GM12872 (cell line): ENCODE results near the gene M1AP.

ENCODE experiments used
- TF ChIP-seq, protein P1 (sequence below): IDR thresholded peaks from 3 replicates; pipeline ENCODE4 v1.5.1; 2011; ENCODE audit warnings: low read depth, mild to moderate bottlenecking, low read length, moderate library complexity; ENCODE audit not compliant: insufficient read depth

M1AP gene

DNA sequence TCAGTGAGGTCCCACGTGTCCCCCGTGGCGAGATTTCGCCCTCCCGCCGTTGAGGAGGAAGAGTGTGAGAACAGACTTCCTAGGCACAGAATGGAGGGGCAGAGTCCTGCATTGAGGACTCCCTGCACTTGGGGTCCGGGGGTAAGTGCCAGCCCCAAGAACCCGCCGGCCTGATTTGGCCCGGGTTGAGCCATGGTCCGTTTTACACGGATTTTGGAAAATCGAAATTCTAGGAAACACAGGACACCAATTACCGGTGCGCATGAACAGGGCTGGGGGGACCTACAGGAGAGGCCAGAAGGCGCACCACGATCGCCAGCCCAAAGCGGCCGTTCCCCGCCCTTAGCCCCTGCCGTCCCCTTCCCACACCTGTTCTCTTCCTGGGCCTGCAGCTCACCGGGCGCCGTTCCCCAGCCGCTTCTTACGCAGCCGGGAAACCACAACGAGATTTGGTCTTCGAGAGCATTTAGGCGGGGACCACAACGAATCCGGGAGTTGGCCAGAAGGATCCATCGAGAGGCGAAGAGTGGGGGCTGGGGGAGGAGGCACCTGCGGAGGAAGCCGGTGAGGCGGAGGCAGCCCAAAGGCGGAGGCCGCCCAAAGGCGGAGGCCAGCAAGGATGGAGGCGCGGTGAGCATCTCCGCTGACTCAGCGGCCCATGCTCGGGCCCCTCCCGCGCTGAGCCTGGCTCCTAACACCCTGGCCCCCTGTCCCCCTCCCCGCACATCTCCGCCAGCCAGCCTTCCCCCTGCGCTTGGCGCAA, 134.3 kb downstream of the M1AP start:
- TF ChIP-seq, protein P1, sequence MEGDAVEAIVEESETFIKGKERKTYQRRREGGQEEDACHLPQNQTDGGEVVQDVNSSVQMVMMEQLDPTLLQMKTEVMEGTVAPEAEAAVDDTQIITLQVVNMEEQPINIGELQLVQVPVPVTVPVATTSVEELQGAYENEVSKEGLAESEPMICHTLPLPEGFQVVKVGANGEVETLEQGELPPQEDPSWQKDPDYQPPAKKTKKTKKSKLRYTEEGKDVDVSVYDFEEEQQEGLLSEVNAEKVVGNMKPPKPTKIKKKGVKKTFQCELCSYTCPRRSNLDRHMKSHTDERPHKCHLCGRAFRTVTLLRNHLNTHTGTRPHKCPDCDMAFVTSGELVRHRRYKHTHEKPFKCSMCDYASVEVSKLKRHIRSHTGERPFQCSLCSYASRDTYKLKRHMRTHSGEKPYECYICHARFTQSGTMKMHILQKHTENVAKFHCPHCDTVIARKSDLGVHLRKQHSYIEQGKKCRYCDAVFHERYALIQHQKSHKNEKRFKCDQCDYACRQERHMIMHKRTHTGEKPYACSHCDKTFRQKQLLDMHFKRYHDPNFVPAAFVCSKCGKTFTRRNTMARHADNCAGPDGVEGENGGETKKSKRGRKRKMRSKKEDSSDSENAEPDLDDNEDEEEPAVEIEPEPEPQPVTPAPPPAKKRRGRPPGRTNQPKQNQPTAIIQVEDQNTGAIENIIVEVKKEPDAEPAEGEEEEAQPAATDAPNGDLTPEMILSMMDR: no peak

- TF ChIP-seq, protein P1: no peak
Measured at GRCh38 chr2:74512744-74513604, 135.2 kb downstream of the M1AP start.

DNA sequence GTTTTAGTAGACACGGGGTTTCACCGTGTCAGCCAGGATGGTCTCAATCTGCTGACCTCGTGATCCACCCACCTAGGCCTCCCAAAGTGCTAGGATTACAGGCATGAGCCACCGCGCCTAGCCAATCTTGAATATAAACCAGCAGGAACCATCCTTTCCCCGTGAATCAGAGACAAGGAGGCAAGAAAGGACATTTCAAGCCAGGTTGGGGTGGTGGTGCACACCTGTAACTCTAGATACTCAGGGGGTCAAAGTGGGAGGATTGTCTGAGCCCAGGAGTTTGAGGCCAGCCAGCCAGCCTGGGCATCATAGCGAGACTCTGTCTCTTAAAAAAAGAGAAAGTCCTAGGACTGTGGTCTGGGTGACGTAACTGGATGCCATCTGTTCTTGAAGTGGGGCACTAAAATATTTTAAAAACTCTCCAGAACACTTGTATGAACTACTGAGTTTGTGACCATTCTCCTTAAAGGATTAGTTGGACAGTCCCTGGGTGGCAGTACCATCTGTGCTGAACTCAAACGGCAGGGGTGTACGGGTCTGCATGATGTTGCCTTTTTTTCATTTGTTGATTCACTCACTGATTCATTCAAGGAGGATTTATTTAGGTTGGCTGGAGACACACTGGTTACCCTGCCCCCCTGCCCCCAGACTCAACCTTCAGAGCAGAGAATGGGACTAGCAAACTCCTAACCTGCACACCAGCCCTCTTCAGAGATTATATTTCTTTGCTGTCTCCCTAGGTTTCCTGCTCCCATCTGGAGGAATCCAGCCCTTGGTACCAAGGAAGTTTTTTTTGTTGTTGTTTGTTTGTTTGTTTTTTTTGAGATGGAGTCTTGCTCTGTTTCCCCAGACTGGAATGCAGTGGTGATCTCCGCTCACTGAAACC, 136.8 kb downstream of the M1AP start:
- TF ChIP-seq, protein P1: no peak

- TF ChIP-seq, protein P1: no peak
Measured at GRCh38 chr2:74510272-74510671, 137.9 kb downstream of the M1AP start.

GRCh38 chr2:74507926-74508520, 140.1 kb downstream of the M1AP start:
- TF ChIP-seq, protein P1: no peak
